ENCODE results near the gene RPL13A. TPM values are rescaled to one million over a fixed set of nuclear protein-coding genes. Genes with fewer than 3 reads are reported as not detected.

Gene RPL13A
- total and polyA plus RNA-seq, 9 donors: 3,682 to 9,736 (median 6,664) TPM

DNA sequence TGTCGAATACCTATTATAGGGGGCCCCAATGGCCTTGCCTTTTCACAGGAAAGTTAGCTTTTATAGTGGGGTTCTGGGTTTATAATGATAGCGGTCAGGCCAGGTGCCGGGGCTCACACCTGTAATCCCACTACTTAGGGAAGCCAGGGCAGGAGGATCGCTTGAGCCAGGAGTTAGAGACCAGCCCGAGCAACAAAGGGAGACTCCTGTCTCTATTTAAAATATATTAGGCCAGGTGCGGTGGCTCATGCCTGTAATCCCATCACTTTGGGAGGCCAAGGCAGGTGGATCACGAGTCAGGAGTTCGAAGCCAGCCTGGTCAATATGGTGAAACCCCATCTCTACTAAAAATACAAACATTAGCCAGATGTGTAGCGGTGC lies 16.2 kb downstream of the RPL13A start:
- intact Hi-C loops (cut with DNase I): no loop called here
- WGBS, 3 donors: 69 to 75% (median 73%) methylated on average over 9 of the region's 9 CpGs
- Histone ChIP-seq H3K27ac (no peak overlapping the region), H3K27me3 (no peaks in the 10 kb centered on the region), H3K4me3 (no peak overlapping the region), H3K4me1 (ENCODE audit: insufficient read depth) (no peaks in the 10 kb centered on the region), H3K36me3 (no peaks in the 10 kb centered on the region), H3K9me3 (no peaks in the 10 kb centered on the region)
- TF ChIP-seq CTCF (IDR thresholded peaks at IDR 0.05) (no peak), EP300 (IDR thresholded peaks at IDR 0.05) (no peak), POLR2A (IDR thresholded peaks at IDR 0.05) (no peak)
- DNase-seq: no peak

DNA sequence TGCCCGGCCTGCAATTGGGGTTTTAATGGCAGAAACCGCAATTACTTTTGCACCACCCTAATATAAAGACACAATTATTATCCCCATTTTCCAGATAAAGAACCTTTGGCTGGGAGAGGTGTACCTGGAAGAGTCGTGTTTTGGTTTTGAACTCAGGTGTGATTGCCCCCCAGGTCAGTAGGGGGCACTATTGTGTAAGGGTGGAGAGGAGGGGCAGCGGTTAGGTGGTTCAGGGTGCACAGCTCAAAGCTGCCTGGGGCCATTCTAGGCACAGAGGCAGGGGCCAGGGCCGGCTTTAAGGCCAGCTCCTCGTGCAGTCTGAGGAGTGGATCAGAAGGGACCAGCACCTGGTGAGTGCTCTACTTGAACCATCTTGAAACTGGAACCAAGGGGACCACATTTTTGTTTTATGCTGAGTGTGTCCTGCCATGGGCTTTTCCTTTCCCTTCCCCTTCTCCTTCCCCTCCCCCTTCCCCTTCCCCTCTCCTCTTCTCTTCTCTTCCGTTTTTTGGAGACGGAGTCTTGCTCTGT lies 19.2 kb downstream of the RPL13A start:
- Histone ChIP-seq H3K4me3 (no peak overlapping the region), H3K4me1 (ENCODE audit: insufficient read depth) (no peaks in the 10 kb centered on the region), H3K27ac (no peak overlapping the region), H3K9me3 (no peaks in the 10 kb centered on the region), H3K27me3 (no peaks in the 10 kb centered on the region), H3K36me3 (no peaks in the 10 kb centered on the region)
- TF ChIP-seq CTCF (IDR thresholded peaks at IDR 0.05) (peak in 1 of 3 donors; percentile 17), EP300 (IDR thresholded peaks at IDR 0.05) (no peak)
- intact Hi-C loops (cut with DNase I): loop anchor here in 2 of 4 donors (5.0 kb wide), 2 partner anchors 36 to 46 kb away; no protein-coding TSS in a partner anchor
- no peak for DNase-seq
- 43 to 50% (median 48%) methylated on average over 8 of the region's 8 CpGs for WGBS, 3 donors

- H3K27ac ChIP-seq: no peak overlapping the region
- no peaks in the 10 kb centered on the region for H3K9me3 ChIP-seq
- intact Hi-C loops (cut with DNase I): loop anchor here in 2 of 4 donors (5.0 kb wide), 2 partner anchors 34 to 44 kb away; no protein-coding TSS in a partner anchor
- H3K4me3 ChIP-seq: no peak overlapping the region
- TF ChIP-seq POLR2A (IDR thresholded peaks at IDR 0.05): no peak
- no peak for TF ChIP-seq EP300 (IDR thresholded peaks at IDR 0.05)
- no peak for TF ChIP-seq CTCF (IDR thresholded peaks at IDR 0.05)
- peaks cover 3% of the 10 kb centered on the region for H3K4me1 ChIP-seq (ENCODE audit: insufficient read depth)
- WGBS, 3 donors: 57 to 72% (median 59%) methylated on average over 12 of the region's 12 CpGs
- no peak for DNase-seq
- H3K27me3 ChIP-seq: no peaks in the 10 kb centered on the region
- no peaks in the 10 kb centered on the region for H3K36me3 ChIP-seq
Measured at GRCh38 chr19:49507803-49508494, 20.5 kb downstream of the RPL13A start.

DNA sequence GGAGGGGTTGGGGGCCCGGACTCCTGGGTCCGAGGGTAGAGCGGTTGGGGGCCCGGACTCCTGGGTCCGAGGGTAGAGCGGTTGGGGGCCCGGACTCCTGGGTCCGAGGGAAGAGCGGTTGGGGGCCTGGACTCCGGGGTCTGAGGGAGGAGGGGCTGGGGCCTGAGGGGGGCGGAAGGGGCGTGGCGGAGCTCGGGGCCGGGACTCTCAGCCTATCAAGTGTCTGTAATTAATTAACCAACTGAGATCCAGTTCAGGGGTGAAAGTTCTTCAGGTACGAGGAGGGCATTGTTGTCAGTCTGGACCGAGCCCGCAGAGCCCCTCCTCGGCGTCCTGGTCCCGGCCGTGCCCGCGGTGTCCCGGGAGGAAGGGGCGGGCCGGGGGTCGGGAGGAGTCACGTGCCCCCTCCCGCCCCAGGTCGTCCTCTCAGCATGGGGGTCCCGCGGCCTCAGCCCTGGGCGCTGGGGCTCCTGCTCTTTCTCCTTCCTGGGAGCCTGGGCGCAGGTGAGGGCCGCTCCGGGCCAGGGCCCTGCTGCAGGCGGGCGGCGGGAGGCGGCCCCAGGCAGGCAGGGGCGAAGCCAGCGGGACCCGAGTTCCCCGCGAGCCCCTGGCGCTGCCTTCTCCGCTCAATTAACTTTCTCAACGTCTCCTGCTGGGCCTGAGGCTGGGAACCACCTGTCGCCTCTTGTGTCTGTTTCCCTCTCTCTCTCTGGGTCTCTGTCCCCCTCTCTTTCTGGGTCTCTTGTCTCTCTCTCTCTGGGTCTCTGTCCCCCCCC lies 25.8 kb downstream of the RPL13A start:
- Histone ChIP-seq H3K4me3 (peak overlapping the region; percentile 67), H3K27ac (peak overlapping the region; percentile 90 to 95), H3K36me3 (no peaks in the 10 kb centered on the region), H3K27me3 (no peaks in the 10 kb centered on the region), H3K9me3 (no peaks in the 10 kb centered on the region), H3K4me1 (ENCODE audit: insufficient read depth) (peaks cover 4% of the 10 kb centered on the region)
- DNase-seq: peak; percentile 74 to 83 (median 76)
- no peak for TF ChIP-seq CTCF (IDR thresholded peaks at IDR 0.05)
- no peak for TF ChIP-seq EP300 (IDR thresholded peaks at IDR 0.05)
- no peak for TF ChIP-seq POLR2A (IDR thresholded peaks at IDR 0.05)
- intact Hi-C loops (cut with DNase I): no loop called here
- WGBS, 3 donors: 1 to 2% (median 1%) methylated on average over 41 to 50 of the region's 50 CpGs

Data from ovary (tissue), 9 donors.